GM18508 (cell line): ENCODE data around the gene TGFBR3L.
"Not testable (repeated sequence)": the region's sequence is repeated elsewhere in the genome, so short reads cannot be mapped to it uniquely, and the experiment has no call there.

Experiments
- ATAC-seq: cut with Tn5 transposase; IDR thresholded peaks from one replicate; pipeline ENCODE4 v1.9.1; 2021; ENCODE audit warnings: moderate number of reproducible peaks; ENCODE audit not compliant: insufficient read depth, unreplicated experiment

TGFBR3L gene

DNA sequence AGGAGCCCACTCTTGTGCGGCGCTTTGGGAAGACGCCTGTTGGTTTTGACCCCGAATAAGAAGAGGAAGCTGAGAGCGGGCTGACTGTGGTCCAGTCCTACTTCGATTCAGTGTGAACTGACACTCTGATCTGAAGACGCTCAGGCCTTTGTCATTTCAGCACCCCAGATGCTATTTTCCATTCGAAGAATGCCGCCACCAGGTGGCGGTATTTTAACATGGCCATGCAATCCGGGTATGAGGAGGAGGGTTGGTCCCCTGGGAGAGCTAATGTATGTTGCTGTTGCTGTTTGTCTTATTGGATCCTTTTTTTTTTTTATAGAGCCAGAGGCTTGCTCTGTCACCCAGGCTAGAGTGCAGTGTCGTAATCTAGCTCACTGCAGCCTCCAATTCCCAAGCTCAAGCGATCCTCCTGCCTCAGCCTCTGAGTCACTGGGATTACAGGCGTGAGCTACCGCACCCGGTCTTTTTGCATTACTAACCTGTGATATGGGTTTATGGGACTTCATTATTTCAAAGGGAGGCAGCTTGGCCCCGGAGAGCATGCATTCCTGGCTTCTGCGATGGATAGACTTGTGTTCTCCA is 29.6 kb downstream of the TGFBR3L start:
- no peak for ATAC-seq

GRCh38 chr19:7947939-7948338 is 33.3 kb downstream of the TGFBR3L start:
- no peak for ATAC-seq

GRCh38 chr19:7953060-7953459 is 38.4 kb downstream of the TGFBR3L start:
- ATAC-seq: no peak

DNA sequence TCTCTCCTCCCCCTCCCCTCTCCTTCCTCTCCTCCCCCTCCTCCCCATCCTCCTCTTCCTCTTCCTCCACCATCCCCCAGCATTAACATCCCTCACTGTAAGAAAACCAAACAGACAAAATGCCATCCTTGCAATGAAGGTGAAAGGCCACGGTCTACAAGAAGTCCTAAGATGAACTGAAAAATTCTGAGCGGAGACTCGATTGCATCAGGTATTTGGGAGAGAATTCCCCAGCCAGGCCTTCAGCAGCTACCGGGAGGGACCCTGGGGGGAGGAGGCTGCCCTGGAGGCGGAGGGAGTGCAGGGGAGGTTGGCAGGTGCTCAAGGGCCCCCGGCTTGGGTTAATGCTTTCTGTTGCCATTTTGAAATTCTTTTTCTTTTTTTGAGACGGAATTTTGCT is 38.9 kb downstream of the TGFBR3L start:
- no peak for ATAC-seq

GRCh38 chr19:7955696-7956095 is 41.1 kb downstream of the TGFBR3L start:
- ATAC-seq: no peak

GRCh38 chr19:7959211-7959610 is 44.6 kb downstream of the TGFBR3L start:
- no peak for ATAC-seq

DNA sequence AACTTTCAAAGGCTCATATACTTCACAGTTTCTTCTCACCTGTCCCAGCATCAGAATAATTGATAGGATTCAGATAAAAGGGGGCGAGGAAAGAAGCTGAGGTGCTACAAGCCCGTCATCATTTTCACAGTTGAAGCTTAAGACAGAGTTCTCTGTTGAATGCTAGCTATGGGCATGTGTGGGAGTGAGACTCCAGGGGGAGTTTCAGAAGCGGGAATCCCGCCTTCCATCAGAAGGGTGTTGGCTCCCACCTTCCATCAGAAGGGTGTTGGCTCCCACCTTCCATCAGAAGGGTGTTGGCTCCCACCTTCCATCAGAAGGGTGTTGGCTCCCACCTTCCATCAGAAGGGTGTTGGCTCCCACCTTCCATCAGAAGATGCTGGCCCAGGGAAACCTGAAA is 46.5 kb downstream of the TGFBR3L start:
- not testable (repeated sequence) for ATAC-seq

DNA sequence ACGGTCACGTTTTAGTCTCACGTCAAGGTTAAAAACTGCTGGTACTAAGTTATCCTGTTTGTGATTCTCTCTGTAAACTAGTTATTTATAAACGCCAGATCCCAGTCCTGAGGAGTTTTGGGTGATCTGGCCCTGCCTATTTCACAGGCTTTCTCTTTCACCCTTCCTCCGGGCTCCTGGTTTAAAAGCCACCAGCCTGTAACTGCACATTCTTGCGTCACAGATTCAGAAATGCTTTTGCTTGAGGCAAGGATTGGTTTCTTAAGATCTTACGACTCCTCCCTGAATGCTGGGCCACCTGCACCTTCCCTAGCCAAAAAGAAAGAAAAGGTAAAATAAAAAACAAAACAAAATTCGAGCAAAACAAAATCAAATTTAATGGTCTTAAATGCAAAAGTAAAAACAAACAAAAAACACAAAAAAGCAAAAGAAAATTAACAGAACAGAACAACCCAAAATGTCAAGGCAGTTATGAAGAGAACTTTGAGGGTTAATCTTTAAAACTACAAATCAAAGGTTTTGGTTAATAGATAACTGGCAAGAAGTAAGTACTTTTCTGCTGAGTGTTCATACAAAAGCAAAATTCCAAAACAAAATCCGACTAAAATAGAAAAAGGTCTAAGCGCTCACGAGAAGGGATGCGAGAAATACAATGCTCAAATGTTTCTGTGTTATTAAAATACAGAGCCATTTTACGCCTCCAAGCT is 47.4 kb downstream of the TGFBR3L start:
- ATAC-seq: no peak

DNA sequence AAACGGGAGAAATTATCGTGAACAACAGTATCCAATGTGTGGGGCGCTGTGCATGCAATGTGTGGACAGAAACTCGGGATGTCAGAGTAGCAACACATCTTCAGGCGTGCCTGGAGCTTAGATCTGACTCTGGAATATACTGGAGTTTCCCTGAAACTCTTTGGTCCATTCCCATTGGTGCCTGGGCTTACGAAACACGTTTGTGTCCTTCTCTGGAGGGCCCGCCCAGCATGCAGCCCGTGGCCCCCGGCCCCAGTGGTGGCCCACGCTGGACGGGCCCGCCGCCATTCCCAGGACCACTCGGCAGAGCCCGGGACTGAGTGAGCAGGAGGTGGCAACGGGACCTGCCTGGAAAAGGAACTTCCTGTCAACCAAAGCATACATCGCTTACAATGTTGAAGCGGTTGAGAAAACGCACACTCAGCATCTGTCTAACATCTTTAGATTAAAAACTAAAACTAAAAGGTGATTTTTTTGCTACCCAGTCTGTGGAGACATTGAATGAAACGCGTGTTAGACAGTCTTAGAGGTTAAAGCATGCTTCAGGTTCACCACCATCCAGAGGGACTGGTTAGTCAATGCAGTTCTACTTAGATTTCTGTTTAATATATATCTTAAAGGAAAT is 48.1 kb downstream of the TGFBR3L start:
- ATAC-seq: no peak

DNA sequence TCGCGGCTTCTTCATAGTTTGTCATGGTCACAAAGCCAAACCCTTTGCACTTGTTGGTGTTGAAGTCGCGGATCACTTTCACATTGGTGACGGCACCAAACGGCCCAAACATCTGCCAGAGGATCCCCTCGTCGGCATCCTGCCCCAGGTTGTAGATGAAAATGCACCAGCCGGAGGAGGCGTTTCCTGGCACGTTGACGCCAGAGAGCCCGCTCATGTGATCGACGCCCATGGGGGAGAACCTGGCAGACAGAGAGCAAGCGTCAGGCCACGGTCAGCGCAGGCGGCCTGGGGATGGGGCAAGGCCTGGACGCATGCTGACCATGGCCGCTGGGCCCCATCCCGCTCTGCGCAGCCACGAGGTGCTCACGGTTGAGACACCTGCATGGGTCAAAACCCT is 48.9 kb downstream of the TGFBR3L start:
- ATAC-seq: no peak

DNA sequence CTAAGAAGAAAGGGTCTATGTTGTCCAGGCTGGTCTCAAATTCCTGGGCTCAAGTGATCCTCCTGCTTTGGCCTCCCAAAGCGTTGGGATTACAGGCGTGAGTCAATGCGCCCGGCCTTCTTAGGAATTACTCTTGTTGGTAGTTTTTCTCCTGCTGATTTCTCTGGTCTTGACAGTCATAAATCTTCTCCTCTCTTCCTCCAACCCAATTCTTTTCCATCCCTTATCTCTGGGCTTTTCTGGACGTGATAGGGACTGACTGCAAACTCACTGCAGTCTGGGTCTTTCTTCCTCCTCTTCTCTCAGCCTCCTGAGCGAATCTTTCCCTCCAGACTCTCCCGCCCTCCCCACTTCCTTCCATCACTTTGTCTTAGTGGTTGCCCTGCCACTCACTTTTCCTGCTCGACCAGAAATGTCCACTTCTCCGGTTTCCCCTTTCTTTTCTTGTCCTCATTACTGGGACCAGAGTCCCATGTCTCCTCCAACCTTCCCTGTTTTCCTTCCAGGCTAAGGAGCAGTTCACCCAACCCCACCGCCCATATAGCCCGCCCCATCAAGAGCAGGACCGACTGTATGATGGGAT is 50.7 kb downstream of the TGFBR3L start:
- ATAC-seq: no peak

- ATAC-seq: no peak
Observed at GRCh38 chr19:7965921-7966665, 51.5 kb downstream of the TGFBR3L start.

DNA sequence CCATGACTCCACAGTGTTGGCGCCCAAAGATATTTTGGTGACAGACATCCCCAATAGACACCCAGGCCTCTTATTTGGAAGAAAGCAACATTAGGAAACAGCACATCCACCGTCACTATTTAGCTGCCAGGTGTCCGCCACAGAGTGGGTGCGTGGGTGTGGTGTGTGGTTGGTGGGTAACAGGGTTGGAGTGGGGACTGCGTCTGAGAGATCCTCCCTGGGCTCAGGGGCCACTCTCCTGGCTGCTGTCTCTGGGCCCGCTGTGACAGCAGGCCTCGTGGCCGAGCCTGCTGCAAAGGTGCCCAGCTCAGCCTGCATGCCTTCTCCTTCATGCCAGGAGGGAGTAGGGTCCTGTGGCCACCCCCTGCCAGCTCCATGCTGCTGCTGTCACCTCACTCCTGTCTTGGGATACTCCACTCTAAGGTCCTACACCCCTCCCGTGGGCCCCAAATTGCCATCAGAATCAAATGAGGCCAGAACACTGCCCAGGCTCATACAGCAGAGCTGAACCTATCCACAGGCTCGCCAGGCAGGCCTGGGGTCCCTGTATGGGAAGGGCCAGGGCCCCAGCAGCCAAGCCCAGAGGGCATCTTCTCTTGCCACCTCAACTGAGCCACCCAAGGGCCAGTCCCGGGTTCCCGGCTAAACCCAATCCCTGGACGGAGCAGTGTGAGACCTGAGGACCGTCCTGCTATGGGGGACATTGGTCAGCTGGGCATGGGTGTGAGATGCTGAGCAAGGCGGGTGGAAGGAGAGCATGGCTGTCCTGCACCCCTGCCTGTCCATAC is 53.6 kb downstream of the TGFBR3L start:
- ATAC-seq: no peak
